ENCODE results near the gene DAB2IP. TPM values are rescaled to one million over a fixed set of nuclear protein-coding genes. Genes with fewer than 3 reads are reported as not detected.

Gene DAB2IP
- total and polyA plus RNA-seq, 9 donors, result 26.3 to 49.0 (median 39.3) TPM

DNA sequence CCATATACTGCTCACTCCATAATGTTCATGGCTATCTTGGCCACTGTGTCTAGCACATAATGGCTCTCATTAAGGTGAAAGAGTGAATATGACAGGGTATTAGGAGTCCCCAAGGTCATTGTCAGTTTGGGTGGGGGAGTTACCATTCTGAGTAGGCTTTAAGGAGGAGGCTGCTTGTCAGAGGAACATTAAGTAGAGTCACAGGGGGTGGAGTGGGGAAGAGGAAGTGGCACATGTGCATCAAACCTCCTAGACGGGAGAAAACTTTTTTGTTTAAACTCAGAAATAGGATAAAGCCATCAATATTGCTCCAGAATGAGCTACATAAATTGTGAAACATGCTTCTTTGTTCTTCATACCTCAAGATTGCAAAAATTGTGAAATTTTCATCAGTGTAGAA, 45.5 kb downstream of the DAB2IP start:
- no CpG with 5 or more reads among the region's 1 CpG for WGBS (ENCODE audit: insufficient coverage)
- Histone ChIP-seq H3K36me3 (ENCODE audit: control insufficient read depth, insufficient read depth, low read length) (peaks cover 2% of the 10 kb centered on the region), H3K27me3 (ENCODE audit: control insufficient read depth, insufficient read depth, low read length) (peaks cover 12% of the 10 kb centered on the region), H3K4me3 (ENCODE audit: low read length) (no peak overlapping the region), H3K27ac (ENCODE audit: low read length) (no peak overlapping the region), H3K4me1 (ENCODE audit: control insufficient read depth, insufficient read depth, low read length) (peaks cover 44% of the 10 kb centered on the region), H3K9me3 (replicated peaks; ENCODE audit: control insufficient read depth, low read depth, low read length) (no peaks in the 10 kb centered on the region)
- no peak for DNase-seq

DNA sequence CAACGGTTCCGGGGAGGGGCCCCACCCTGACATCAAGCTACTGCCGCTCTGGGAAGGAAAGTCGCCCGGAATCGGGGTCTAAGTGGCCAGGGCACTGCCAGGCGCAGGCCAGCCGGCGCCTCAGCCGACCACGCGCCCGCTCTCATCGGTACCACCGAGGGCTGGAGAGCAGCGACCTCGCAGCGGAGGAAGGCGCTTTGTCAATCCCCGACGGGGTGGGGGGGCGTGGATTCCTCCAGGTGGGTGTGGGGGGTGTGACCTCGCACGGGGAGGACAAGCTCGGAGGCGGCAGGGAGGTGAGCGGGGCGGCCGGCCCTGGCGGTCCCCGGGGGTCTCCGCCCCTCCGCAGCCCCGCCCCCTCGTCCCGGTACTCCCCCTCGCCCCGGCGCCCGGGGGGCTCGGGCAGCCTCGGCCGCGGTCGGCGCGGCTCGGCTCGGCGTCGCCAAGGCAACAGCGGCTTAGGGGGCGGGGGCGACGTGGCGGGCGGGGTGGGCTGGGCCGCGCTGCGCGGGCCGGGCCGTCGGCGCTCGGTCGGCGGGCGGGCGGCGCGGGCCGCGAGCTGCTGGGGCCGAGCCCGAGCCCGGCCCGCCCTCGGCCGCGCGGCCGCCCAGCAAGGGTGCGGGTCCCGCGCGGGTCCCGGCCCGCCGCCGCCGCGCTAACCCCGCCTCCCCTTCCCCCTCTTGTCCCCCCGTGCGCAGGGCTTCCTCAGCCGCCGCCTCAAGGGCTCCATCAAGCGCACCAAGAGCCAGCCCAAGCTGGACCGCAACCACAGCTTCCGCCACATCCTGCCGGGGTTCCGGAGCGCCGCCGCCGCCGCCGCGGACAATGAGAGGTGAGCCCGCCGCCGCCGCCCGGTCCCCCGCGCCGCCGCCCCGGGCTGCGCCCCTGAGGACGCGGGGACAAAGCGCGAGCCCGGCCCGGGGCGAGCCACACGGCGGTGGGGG, 47.5 kb downstream of the DAB2IP start:
- 1% methylated on average over 124 of the region's 130 CpGs for WGBS (ENCODE audit: insufficient coverage)
- H3K4me1 ChIP-seq (ENCODE audit: control insufficient read depth, insufficient read depth, low read length), result peaks cover 31% of the 10 kb centered on the region
- H3K36me3 ChIP-seq (ENCODE audit: control insufficient read depth, insufficient read depth, low read length), result peaks cover 2% of the 10 kb centered on the region
- H3K27me3 ChIP-seq (ENCODE audit: control insufficient read depth, insufficient read depth, low read length), result peaks cover 12% of the 10 kb centered on the region
- no peak overlapping the region for H3K27ac ChIP-seq (ENCODE audit: low read length)
- H3K9me3 ChIP-seq (replicated peaks; ENCODE audit: control insufficient read depth, low read depth, low read length), result no peaks in the 10 kb centered on the region
- peak overlapping the region; percentile 50 for H3K4me3 ChIP-seq (ENCODE audit: low read length)
- DNase-seq, result peak; percentile 77

- peaks cover 2% of the 10 kb centered on the region for H3K36me3 ChIP-seq (ENCODE audit: control insufficient read depth, insufficient read depth, low read length)
- WGBS (ENCODE audit: insufficient coverage), result 10% methylated on average over 32 of the region's 36 CpGs
- peak overlapping the region; percentile 50 for H3K4me3 ChIP-seq (ENCODE audit: low read length)
- H3K27ac ChIP-seq (ENCODE audit: low read length), result peak overlapping the region; percentile 35
- peaks cover 12% of the 10 kb centered on the region for H3K27me3 ChIP-seq (ENCODE audit: control insufficient read depth, insufficient read depth, low read length)
- H3K4me1 ChIP-seq (ENCODE audit: control insufficient read depth, insufficient read depth, low read length), result peaks cover 31% of the 10 kb centered on the region
- no peaks in the 10 kb centered on the region for H3K9me3 ChIP-seq (replicated peaks; ENCODE audit: control insufficient read depth, low read depth, low read length)
- DNase-seq, result no peak
Measured at GRCh38 chr9:121699571-121700164, 48.2 kb downstream of the DAB2IP start.

DNA sequence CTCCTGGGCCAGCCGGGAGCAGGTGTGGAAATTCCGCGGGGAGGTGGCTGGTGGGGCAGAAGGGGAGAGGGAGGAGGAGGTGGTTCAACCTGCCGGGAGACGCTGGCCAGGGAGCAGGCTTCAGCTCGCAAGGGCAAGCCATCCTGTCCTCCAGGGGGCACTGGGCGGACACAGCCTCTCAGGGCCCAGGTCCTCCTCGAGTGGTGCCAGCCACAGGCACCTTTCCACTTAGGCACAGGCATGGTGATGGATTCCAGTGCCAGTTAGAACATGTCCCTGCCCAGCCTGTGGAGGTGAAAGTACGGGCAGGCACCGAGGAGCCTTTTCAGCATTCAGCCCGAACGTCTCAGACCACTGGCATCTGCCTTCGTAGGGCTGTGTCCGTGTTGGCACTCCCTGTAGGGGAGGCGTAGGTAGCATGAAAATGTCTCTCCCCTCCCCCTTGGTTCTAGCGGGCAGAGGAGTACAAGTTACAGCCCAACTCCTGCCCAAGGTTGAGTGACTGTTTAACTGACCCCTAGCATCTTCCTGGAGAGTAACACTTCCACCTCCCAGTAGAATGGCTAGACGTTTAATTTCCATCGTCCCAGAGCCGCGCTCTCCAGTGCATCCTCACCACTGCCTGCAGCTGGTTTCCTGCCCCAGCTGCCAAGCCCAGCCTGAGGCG, 48.9 kb downstream of the DAB2IP start:
- H3K9me3 ChIP-seq (replicated peaks; ENCODE audit: control insufficient read depth, low read depth, low read length), result no peaks in the 10 kb centered on the region
- peak overlapping the region; percentile 50 for H3K4me3 ChIP-seq (ENCODE audit: low read length)
- peaks cover 2% of the 10 kb centered on the region for H3K36me3 ChIP-seq (ENCODE audit: control insufficient read depth, insufficient read depth, low read length)
- 43% methylated on average over 9 of the region's 21 CpGs for WGBS (ENCODE audit: insufficient coverage)
- peaks cover 31% of the 10 kb centered on the region for H3K4me1 ChIP-seq (ENCODE audit: control insufficient read depth, insufficient read depth, low read length)
- peaks cover 12% of the 10 kb centered on the region for H3K27me3 ChIP-seq (ENCODE audit: control insufficient read depth, insufficient read depth, low read length)
- peak overlapping the region; percentile 35 for H3K27ac ChIP-seq (ENCODE audit: low read length)
- DNase-seq, result peak; percentile 49

DNA sequence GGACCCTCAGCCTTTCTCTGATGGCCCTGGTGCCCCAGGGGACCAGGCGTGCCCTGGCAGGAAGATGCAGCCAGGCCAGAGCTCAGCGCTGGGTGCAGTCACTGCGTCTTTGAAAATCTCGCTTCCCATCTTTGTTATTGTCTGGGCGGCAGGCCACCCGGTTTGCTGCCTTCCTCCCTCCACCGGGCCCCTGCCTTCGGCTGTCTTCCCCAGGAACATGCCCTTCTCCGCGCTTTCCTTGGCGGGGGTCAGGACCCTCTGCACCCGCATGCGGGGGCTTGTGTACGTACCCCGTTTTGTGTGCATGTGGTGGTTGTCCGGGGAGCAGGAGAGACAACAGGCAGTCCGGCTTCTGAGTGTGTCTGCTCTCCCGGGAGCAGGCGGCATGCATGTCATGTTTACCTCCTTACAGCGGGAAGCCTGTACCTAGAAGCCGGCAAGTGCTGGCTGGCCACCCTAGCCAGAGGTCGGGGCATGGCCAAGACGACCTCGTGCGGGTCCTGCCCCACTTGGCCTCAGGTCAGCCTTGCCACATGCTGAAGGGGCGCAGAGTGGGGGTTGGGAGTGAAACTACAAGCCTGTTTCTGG, 49.5 kb downstream of the DAB2IP start:
- H3K4me3 ChIP-seq (ENCODE audit: low read length), result no peak overlapping the region

GRCh38 chr9:121701736-121702261, 50.4 kb downstream of the DAB2IP start:
- Histone ChIP-seq H3K4me1 (ENCODE audit: control insufficient read depth, insufficient read depth, low read length) (peaks cover 31% of the 10 kb centered on the region), H3K27ac (ENCODE audit: low read length) (no peak overlapping the region), H3K9me3 (replicated peaks; ENCODE audit: control insufficient read depth, low read depth, low read length) (no peaks in the 10 kb centered on the region), H3K36me3 (ENCODE audit: control insufficient read depth, insufficient read depth, low read length) (peaks cover 2% of the 10 kb centered on the region), H3K27me3 (ENCODE audit: control insufficient read depth, insufficient read depth, low read length) (peaks cover 12% of the 10 kb centered on the region), H3K4me3 (ENCODE audit: low read length) (no peak overlapping the region)
- no peak for DNase-seq
- WGBS (ENCODE audit: insufficient coverage), result 72% methylated on average over 6 of the region's 13 CpGs

More for the DNA sequence above, 49.5 kb downstream of the DAB2IP start:
- peak overlapping the region; percentile 45 for H3K27ac ChIP-seq (ENCODE audit: low read length)
- peaks cover 12% of the 10 kb centered on the region for H3K27me3 ChIP-seq (ENCODE audit: control insufficient read depth, insufficient read depth, low read length)
- 47% methylated on average over 24 of the region's 26 CpGs for WGBS (ENCODE audit: insufficient coverage)
- H3K4me1 ChIP-seq (ENCODE audit: control insufficient read depth, insufficient read depth, low read length), result peaks cover 31% of the 10 kb centered on the region
- peaks cover 2% of the 10 kb centered on the region for H3K36me3 ChIP-seq (ENCODE audit: control insufficient read depth, insufficient read depth, low read length)
- H3K9me3 ChIP-seq (replicated peaks; ENCODE audit: control insufficient read depth, low read depth, low read length), result no peaks in the 10 kb centered on the region
- DNase-seq, result no peak

DNA sequence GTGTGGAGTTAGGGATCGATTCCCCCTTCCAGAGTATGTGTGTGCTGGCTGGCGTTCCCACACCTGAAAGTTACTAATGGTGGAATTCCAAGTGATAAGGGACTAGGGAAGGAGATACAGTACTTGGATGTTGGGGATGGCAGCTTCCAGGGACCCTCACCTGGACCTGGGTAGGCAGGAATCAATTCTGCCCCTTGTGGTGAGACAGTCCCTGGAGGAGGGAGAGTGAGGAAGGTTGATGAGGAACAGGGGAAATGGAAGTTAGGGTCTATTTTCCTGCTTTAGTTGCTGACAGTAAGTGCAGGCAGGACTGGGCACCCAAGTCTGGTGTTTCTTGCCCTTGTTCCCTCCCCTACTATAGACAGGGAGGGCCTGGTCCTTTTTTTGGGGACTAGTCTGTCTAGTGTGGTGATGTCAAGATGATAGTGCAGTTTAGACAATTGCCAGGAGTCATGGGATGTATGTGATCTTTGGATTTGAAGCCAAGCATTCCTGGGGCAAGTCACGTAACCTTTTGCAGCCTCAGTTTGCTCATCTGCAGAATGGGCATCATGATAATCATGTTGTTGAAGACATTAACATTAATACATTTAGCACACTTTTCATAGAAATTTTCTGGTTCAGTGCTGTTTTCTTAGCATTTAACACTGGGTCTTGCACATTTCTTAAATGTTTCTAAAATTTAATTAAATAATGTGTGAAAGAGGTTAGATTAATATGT, 51.7 kb downstream of the DAB2IP start:
- Histone ChIP-seq H3K36me3 (ENCODE audit: control insufficient read depth, insufficient read depth, low read length) (peaks cover 2% of the 10 kb centered on the region), H3K27ac (ENCODE audit: low read length) (no peak overlapping the region), H3K4me1 (ENCODE audit: control insufficient read depth, insufficient read depth, low read length) (peaks cover 34% of the 10 kb centered on the region), H3K27me3 (ENCODE audit: control insufficient read depth, insufficient read depth, low read length) (peaks cover 9% of the 10 kb centered on the region), H3K4me3 (ENCODE audit: low read length) (no peak overlapping the region), H3K9me3 (replicated peaks; ENCODE audit: control insufficient read depth, low read depth, low read length) (no peaks in the 10 kb centered on the region)
- no peak for DNase-seq
- WGBS (ENCODE audit: insufficient coverage), result 71% methylated on average over 2 of the region's 3 CpGs

- DNase-seq, result no peak
- Histone ChIP-seq H3K27me3 (ENCODE audit: control insufficient read depth, insufficient read depth, low read length) (peaks cover 6% of the 10 kb centered on the region), H3K4me3 (ENCODE audit: low read length) (no peak overlapping the region), H3K9me3 (replicated peaks; ENCODE audit: control insufficient read depth, low read depth, low read length) (no peaks in the 10 kb centered on the region), H3K4me1 (ENCODE audit: control insufficient read depth, insufficient read depth, low read length) (peaks cover 40% of the 10 kb centered on the region), H3K36me3 (ENCODE audit: control insufficient read depth, insufficient read depth, low read length) (peaks cover 8% of the 10 kb centered on the region), H3K27ac (ENCODE audit: low read length) (no peak overlapping the region)
- 83% methylated on average over 1 of the region's 3 CpGs for WGBS (ENCODE audit: insufficient coverage)
Measured at GRCh38 chr9:121704281-121704680, 52.8 kb downstream of the DAB2IP start.

DNA sequence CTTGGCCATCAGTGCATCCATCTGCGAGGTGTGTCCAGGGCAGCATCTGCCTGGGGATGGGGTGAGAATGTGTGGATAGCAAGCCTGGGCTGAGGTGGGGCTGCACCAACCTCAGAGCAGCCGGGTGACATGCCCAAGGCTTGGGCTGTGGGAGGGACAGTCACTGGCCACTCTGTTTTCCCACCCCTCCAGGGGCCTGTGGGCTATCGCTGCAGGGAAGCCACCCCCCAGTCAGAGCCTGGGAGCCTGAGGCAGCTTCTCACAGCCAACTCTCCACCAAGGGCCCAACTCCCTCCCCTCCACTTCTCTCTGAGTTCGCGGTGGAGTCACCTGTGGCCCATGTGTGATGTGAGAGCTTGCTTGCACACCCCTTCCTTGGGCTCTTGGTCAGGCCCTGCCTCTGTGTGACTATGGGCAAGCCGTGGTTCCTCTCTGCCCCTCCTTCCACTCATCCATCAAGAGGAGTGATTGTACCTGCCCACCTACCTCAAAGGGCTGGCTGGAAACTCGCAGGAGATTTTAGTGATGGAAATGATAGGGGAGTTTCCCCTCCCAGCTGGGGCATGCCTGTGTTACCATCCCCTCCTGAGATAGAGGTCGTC, 54.8 kb downstream of the DAB2IP start:
- 52% methylated on average over 3 of the region's 8 CpGs for WGBS (ENCODE audit: insufficient coverage)

More for the DNA sequence above, 54.8 kb downstream of the DAB2IP start:
- no peak for DNase-seq
- H3K27me3 ChIP-seq (ENCODE audit: control insufficient read depth, insufficient read depth, low read length), result no peaks in the 10 kb centered on the region
- peaks cover 36% of the 10 kb centered on the region for H3K4me1 ChIP-seq (ENCODE audit: control insufficient read depth, insufficient read depth, low read length)
- H3K36me3 ChIP-seq (ENCODE audit: control insufficient read depth, insufficient read depth, low read length), result peaks cover 8% of the 10 kb centered on the region
- no peaks in the 10 kb centered on the region for H3K9me3 ChIP-seq (replicated peaks; ENCODE audit: control insufficient read depth, low read depth, low read length)
- no peak overlapping the region for H3K27ac ChIP-seq (ENCODE audit: low read length)
- H3K4me3 ChIP-seq (ENCODE audit: low read length), result no peak overlapping the region

All from muscle of leg (tissue), 11 donors.